SU-DHL-6 (cell line): Measurements from ENCODE around the gene SLC4A7.

Experiments
- H2AFZ ChIP-seq: fragments of 200-600 bp; sonication (generic); 2 replicates; pipeline ENCODE4 v1.6.1; 2014; ENCODE audit warnings: low read depth, mild to moderate bottlenecking, moderate library complexity, mixed read lengths, antibody characterized with exemption, low read length; ENCODE audit not compliant: severe bottlenecking
- H3F3A ChIP-seq: fragments of 200-600 bp; shearing (Covaris generic); 2 replicates; pipeline ENCODE4 v1.6.0; 2016; ENCODE audit warnings: antibody characterized with exemption, mild to moderate bottlenecking; ENCODE audit not compliant: insufficient read depth
- H3K27ac ChIP-seq: fragments of 200-600 bp; sonication (generic); 2 replicates; pipeline ENCODE4 v1.5.1; 2016; ENCODE audit warnings: low read depth, mild to moderate bottlenecking, low read length, moderate library complexity, mixed read lengths
- H3K27me3 ChIP-seq: fragments of 200-600 bp; sonication (generic), shearing (Covaris generic); 2 replicates; pipeline ENCODE4 v1.6.0; 2014; ENCODE audit warnings: mild to moderate bottlenecking, low read length
- H3K36me3 ChIP-seq: fragments of 200-600 bp; sonication (generic); 2 replicates; pipeline ENCODE4 v1.6.1; 2014; ENCODE audit warnings: mild to moderate bottlenecking, low read length, mixed read lengths
- H3K4me2 ChIP-seq: fragments of 300-600, 200-600 bp; shearing (Covaris generic), sonication (generic); 2 replicates; pipeline ENCODE4 v1.6.0; 2014; ENCODE audit warnings: low read length, low read depth, mild to moderate bottlenecking; ENCODE audit not compliant: poor library complexity, severe bottlenecking
- H3K4me3 ChIP-seq: fragments of 200-600 bp; sonication (generic); 2 replicates; pipeline ENCODE4 v1.5.1; 2014; ENCODE audit warnings: antibody characterized with exemption, low read length, mild to moderate bottlenecking, mixed read lengths; ENCODE audit not compliant: insufficient read depth, poor library complexity, severe bottlenecking
- H3K79me2 ChIP-seq: fragments of 200-600 bp; sonication (generic); 2 replicates; pipeline ENCODE4 v1.6.1; 2014; ENCODE audit warnings: mild to moderate bottlenecking, low read length, moderate library complexity; ENCODE audit not compliant: insufficient read depth
- H3K9ac ChIP-seq: fragments of 200-600 bp; sonication (generic); 2 replicates; pipeline ENCODE4 v1.7.0; 2014; ENCODE audit warnings: mild to moderate bottlenecking, low read length
- H3K9me2 ChIP-seq: fragments of 200-600 bp; sonication (generic); replicated peaks from 2 replicates; pipeline ENCODE4 v1.6.1; 2014; ENCODE audit warnings: low read length; ENCODE audit not compliant: insufficient read depth
- H3K9me3 ChIP-seq: fragments of 200-600 bp; sonication (generic); 2 replicates; pipeline ENCODE4 v1.6.1; 2014; ENCODE audit warnings: low read length, mixed read lengths; ENCODE audit not compliant: insufficient read depth
- H4K20me1 ChIP-seq: fragments of 200-600 bp; sonication (generic); 2 replicates; pipeline ENCODE4 v1.6.1; 2014; ENCODE audit warnings: low read depth, mild to moderate bottlenecking, antibody characterized with exemption, low read length, moderate library complexity, mixed read lengths
- CTCF ChIP-seq: fragments of 200-600 bp; sonication (generic); IDR thresholded peaks from one replicate; pipeline ENCODE4 v1.5.1; 2017; ENCODE audit warnings: antibody characterized with exemption, mild to moderate bottlenecking, low read length, moderate library complexity; ENCODE audit not compliant: insufficient read depth, poor library complexity, severe bottlenecking
- EZH2phosphoT487 ChIP-seq: fragments of 200-600 bp; sonication (generic), shearing (Covaris generic); conservative IDR thresholded peaks from 2 replicates; pipeline ENCODE4 v1.6.1; 2018; ENCODE audit warnings: mild to moderate bottlenecking, antibody characterized with exemption, low read length, moderate library complexity, mixed read lengths

The SLC4A7 gene

GRCh38 chr3:27353221-27353620, 131.0 kb downstream of the SLC4A7 start:
- Histone ChIP-seq H3K79me2 (no peaks in the 10 kb centered on the region), H3K9me3 (no peaks in the 10 kb centered on the region), H3K27ac (no peak overlapping the region), H3K27me3 (no peaks in the 10 kb centered on the region), H3K4me2 (no peak overlapping the region), H3K4me3 (no peak overlapping the region), H3F3A (peaks cover 4% of the 10 kb centered on the region; the same call in 1 of the 2 replicates), H2AFZ (no peak overlapping the region), H3K9ac (no peak overlapping the region), H3K9me2 (no peaks in the 10 kb centered on the region), H4K20me1 (no peaks in the 10 kb centered on the region), H3K36me3 (no peaks in the 10 kb centered on the region)
- TF ChIP-seq CTCF (no peak), EZH2phosphoT487 (no peak)

- no peak overlapping the region for H3K27ac ChIP-seq
- no peak for TF ChIP-seq EZH2phosphoT487
- TF ChIP-seq CTCF: no peak
- no peak overlapping the region for H3K4me2 ChIP-seq
- no peaks in the 10 kb centered on the region for H4K20me1 ChIP-seq
- H3K9me2 ChIP-seq: no peaks in the 10 kb centered on the region
- H3K27me3 ChIP-seq: no peaks in the 10 kb centered on the region
- H3K9me3 ChIP-seq: no peaks in the 10 kb centered on the region
- no peak overlapping the region for H2AFZ ChIP-seq
- no peak overlapping the region for H3K4me3 ChIP-seq
- H3K9ac ChIP-seq: no peak overlapping the region
- H3F3A ChIP-seq: no peaks in the 10 kb centered on the region
- no peaks in the 10 kb centered on the region for H3K79me2 ChIP-seq
- H3K36me3 ChIP-seq: no peaks in the 10 kb centered on the region
These were observed 132.1 kb downstream of the SLC4A7 start for GRCh38 chr3:27352047-27352446.

GRCh38 chr3:27349832-27350231, 134.4 kb downstream of the SLC4A7 start:
- H3K4me3 ChIP-seq: no peak overlapping the region

More at GRCh38 chr3:27349832-27350231, 134.4 kb downstream of the SLC4A7 start:
- Histone ChIP-seq H3K9me3 (no peaks in the 10 kb centered on the region), H3K79me2 (no peaks in the 10 kb centered on the region), H3K9ac (no peak overlapping the region), H3K27me3 (no peaks in the 10 kb centered on the region), H3K4me2 (no peak overlapping the region), H3K9me2 (no peaks in the 10 kb centered on the region), H2AFZ (no peak overlapping the region), H3K36me3 (no peaks in the 10 kb centered on the region), H3F3A (no peaks in the 10 kb centered on the region), H4K20me1 (no peaks in the 10 kb centered on the region), H3K27ac (no peak overlapping the region)
- no peak for TF ChIP-seq EZH2phosphoT487
- no peak for TF ChIP-seq CTCF
